ENCODE measurements around the gene F10.

Gene F10

DNA sequence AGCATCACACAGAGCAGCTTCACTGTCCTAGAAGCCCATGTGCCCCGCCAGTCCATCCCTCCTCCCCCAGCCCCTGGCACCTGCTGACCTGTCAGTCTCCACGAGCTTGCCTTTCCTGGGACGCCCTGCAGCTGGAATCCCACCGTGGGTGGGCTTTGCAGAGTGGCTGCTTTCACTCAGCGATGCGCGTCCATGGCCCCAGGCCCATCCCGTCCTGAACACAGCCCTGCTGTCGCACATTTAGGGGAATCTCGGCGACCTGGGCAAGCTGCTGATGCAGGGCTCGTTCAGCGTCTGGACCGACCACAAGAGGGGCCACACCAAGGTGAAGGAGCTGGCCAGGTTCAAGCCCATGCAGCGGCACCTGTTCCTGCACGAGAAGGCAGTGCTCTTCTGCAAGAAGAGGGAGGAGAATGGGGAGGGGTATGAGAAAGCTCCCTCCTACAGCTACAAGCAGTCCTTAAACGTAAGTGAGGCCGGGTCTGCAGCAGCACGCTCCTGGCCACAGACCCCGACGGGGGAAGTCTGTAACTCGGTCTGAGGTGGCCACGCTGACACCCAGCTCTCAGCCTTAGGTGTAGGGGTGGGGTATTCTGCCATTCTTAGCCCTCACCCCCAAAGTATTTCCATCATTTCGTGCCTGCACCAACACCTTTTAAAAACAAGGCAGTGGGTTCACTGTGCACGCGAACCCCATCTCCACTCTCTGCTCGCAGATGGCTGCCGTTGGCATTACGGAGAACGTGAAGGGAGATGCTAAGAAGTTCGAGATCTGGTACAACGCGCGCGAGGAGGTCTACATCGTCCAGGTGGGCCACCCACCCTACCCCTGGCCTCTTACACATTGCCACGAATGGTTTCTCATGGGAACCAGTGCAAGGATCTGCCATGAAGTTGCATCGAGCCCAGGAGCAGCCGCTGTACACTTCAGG lies 35.3 kb upstream of the F10 start:
- no peak for DNase-seq (ENCODE audit: low read depth, low spot score)

DNA sequence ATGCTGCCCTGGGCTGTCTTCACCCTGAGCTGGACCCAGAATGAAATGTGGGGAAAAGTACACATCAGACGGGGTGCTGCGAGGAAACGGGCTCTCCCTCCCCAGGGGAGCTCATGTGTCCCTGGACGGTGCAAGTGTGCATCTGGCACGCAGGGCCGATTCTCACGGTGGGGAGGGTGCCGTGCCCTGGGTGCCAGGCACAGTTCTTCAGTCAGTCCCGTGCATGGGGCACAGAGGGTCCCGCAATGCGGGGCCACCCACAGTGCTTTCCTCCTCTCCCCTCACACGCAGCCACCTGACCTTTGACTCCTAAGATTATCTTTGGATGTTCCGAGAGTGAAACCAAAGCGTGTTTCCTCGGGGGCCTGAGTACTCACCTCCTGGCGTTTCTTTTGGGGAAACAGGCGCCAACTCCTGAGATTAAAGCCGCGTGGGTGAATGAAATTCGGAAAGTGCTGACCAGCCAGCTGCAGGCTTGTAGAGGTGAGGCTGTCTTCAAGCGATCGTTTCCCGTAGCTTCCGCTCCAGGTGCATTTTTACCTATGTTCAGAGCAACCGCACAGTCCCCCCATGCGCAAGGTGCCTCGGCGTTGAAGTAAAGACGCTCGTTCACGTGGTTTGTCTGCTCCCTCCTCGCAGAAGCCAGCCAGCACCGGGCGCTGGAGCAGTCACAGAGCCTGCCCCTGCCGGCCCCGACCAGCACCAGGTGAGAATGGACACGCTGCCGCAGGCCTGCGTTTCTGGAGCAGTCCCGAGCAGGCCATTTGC lies 34.5 kb upstream of the F10 start:
- DNase-seq (ENCODE audit: low read depth, low spot score) = no peak

DNA sequence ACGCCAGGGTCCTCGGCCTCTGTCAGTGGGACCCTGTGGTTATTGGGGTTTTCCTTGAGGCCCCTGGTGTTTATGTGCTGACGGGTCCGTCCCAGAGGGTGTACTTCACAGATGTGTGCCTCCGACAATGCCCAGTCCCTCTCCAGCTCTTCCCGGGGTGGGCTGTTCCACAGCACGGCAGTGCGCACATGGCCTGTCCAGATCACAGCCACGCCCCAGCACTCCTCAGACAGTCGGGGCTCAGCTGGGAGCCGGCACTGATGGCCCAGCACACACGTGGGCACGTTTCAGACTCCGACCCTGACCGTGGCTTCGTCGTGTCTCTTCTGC lies 33.9 kb upstream of the F10 start:
- no peak for DNase-seq (ENCODE audit: low read depth, low spot score)

DNA sequence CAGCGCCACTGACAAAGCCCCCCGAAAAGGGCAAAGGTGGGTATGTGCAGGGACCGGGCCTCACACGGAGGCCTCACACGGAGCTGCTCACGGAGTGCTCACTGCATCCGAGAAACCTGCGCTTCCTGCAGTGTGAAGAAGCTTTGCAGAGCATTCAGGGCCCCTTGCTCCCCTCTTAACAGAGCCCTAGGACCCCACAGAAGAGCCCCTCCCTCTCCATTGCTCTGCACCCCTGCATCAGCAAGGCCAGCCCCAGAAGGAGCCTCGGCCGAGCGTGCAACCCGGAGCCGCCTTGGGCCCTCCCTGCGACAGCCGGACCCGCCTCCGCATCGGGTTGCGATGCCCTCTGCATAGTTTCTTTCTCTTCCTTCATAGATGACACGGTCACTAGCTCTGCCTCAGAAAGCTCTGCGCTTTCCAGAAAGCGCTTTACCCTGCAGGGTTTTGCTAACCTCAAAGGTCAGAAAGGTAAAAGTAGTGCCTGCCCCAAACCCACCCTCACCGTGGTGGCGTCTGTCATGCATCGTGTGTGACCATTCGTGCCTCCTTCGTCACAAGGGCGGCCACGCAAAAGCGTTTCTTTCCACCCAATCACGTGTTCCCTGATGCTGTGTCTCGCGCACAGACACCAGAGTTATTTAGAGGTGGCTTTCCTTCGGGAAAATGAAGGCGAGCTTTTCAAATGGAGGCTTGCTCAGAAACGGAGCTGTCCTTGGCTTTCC lies 32.7 kb upstream of the F10 start:
- DNase-seq (ENCODE audit: low read depth, low spot score) = no peak

DNA sequence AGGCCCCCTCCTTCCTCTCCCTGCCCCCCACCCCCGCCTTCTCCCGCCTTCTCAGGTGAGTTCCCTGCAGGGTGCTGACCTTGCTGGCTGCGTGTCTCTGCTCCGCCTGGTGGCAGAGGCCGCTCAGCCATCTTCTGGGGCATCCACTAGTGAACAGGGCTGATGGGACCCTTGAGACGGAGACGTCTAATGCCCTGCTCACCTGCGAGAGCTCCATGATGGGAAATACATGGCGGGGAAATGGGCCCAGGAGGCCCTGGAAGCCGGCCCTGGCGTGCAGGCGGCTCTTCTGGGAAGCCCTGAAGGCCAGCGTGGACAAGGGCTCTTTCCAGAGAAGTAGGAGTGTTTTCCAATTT lies 32.2 kb upstream of the F10 start:
- no peak for DNase-seq (ENCODE audit: low read depth, low spot score)

DNA sequence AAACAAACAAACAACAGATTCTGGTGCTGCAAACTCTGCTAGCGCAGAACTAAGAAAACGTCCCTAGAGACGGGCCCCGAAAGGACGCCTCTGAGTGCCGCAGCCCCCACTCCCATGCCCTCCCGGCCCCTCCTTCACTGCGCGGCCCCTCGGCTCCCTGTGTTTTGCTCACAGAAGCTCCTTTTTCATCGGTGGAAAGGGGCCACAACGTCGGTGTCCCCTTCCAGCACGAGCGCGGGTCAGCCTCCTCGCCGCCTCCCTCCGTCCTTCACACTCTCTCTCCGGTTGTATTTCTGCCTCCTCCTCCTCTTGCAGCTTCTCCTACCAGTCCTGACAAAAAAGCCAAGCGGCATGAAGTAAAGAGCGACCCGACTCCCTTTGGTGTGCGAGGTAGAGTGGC lies 31.8 kb upstream of the F10 start:
- no peak for DNase-seq (ENCODE audit: low read depth, low spot score)

DNA sequence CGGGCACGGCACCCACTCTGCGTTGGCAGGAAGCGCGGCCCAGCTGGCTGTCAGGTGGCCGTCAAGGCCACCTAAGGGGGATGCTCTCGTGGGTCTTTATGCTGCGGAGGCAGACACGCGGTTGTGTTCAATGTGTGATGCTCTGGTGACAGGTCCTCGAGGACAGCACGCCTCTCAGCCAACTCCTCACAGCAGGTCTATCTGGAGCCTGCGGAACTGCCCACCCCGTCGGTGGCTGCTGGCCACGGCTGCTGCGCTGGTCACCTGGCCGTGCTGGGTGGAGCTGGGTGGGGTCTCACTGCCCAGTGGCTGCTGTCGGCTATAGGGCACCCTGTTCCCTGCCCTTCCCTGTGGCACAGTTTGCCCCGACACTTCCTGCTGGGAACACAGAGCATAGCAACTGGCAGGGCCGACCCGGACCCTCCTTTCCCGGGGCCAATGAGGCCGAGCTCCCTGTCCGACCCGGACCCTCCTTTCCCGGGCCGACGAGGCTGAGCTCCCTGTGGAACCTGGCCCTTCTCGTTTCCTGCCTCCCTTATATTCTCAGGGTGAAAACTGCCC lies 31.3 kb upstream of the F10 start:
- no peak for DNase-seq (ENCODE audit: low read depth, low spot score)

DNA sequence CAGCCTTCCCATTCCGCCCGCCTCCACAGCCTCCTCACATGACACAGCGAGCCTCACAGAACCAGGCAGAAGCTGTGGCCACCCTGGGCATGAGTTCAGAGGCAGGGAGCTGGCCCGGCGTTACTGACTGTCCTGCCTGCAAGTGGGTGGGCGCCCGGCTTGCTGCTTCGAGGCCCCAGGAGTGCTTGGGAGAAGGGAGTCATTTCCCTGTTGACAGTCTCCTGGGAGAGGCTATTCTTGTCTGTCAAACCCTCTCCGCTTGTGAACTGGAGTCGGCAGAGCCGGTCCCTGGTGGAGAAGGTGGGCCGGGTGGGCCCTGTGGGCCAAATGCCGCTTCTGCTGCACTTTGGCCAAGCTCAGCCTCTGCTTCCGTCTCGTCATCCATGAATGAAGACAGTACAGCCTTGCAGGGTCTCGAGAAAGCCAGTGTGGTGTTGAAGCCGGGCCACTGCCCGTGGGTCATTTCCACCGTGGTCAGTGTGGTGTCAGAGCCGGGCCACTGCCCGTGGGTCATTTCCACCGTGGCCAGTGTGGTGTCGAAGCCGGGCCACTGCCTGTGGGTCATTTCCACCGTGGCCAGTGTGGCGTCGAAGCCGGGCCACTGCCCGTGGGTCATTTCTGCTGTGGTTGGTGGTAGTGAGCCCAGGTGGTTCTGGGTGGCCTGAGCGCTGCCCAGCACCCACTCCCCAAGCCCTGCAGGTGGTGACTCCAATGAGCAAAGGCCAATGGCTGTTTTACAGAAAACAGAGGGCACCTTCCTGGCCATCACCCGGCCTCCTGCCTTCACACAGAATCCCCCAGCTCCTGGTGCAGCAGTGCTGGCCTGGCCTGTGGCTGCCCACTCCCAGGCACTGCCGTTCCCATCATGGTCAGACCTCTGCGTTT lies 30.5 kb upstream of the F10 start:
- DNase-seq (ENCODE audit: low read depth, low spot score) = no peak

DNA sequence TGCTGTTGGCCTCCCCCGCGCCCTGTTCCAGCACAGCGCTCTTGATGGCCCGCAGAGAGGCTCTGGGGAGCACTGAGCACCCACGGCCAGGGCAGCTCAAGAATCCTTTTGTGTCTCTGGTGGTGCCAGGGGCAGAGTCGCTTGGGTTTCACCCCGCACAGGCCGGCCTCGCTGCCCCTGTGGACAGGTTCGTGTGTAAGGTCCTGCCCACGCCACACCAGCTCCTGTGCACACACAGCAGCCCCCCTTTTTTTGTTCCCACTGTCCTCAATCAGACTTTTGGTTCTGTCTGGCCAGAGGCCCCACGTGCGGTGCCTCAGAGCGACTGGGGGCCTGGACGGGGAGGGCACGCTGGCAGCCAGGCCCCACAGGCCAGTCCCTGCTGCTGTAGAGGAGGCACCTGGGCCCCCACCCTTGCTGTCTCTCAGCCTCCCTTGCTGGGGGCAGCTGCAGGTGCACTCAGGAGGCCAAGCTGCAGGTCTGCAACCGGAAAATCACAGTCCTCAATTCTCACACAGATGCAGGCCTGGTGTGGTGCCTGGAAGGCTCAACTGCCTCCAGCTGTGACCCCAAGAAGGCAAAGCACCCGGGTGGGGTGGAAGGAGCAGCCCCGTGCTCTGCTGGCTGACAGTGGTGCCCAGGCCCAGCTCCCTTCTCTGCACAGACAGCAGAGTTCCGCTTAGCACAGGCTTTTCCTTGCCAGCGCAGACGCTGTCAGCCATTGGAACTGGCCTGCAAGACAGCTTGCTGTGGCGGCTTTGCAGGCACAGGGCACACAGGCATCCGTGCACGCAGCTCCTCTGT lies 29.6 kb upstream of the F10 start:
- no peak for DNase-seq (ENCODE audit: low read depth, low spot score)

DNA sequence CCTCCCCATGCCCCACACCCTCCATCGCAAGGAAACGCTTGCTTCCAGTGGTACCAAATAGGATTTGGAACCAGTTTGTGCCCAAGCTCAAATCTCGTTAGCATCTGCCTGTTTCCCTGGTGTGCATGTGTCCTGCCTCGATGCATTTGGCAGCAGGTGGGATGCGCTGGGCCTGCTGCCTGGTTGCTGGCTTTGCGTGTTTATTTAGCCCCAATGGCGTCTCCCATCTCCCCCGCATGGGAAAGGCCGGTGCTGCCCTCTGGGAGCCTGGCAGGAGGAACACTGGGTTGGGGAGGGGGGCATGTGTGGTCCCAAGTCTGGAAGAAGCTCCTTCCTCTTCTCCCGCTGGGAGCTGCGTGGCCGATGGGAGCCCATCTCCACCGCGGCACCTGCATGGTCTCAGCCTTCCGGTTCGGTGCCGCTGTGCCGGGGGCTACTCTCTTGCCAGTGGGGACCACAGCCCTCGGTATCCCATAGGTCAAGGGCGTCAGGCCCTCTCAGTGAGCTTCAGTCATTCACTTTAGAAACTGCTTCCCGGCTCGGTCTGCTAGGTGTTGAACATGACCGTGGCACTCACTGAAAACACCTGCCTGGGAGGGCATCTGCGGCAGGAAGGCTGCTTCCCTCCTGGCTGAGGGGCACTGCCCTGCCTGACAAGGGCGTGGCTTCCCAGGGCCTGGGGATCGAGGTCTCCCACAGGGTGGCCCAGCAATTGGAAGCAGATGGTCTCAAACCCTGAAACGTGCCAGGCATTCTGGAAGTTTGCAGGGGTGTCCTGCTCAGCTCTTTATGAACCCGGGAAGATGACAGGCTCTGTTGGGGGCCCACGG lies 28.8 kb upstream of the F10 start:
- no peak for DNase-seq (ENCODE audit: low read depth, low spot score)

DNA sequence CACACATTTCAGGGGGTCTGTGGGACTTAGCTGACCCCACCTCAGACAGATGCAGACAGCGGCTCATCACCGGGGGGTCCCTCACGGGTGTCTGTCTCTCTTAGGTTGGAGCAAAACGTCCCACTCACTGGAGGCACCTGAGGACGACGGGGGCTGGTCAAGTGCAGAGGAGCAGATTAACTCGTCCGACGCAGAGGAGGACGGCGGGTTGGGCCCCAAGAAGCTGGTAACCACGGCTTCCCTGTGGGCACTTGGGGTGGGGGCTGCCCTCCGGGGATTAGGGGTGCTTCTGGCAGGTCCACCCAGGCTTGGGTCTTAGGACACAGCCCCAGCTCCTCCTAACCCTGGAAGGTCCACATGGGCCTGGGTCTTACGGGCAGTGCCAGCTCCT lies 28.2 kb upstream of the F10 start:
- no peak for DNase-seq (ENCODE audit: low read depth, low spot score)

DNA sequence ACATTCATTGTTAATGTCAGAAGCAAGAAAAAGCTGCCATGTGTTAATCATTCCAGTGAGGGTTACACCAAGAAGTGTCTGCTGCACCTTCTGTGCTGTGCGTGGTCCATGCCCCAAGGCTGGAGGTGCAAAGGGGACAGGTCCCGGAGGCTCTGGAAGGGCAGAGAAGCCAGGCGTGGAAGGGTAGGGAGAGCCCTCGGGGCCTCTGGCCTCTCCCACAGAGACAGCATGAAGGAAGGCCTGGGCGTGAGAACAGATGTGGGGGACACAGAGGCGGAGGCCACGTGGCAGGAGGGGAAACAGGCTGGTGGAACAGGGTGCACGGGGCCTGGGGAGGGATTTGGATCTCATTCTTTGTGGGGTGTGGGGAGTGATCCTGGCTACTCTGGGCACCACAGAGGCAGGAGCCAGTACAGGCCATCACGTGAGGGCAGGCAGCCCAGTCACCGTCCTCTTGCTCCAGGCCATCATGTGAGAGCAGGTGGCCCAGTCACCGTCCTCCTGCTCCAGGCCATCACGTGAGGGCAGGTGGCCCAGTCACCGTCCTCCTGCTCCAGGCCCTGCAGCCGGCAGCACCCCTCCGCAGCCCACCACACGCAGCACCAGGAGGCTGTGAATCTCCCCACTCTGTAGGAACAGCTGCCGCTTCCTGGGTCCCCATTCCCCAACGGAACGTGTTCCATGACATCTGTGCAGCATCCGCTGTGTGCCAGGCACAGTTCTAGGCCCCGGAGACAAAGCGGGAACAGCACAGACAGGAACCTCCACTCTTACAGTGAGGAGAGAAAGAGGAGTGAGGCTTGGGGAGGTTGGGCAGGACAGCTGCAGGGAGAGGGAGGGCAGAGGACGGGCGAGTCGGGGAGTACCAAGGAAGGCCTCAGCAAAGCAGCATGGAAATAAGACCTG lies 27.2 kb upstream of the F10 start:
- DNase-seq (ENCODE audit: low read depth, low spot score) = no peak

DNA sequence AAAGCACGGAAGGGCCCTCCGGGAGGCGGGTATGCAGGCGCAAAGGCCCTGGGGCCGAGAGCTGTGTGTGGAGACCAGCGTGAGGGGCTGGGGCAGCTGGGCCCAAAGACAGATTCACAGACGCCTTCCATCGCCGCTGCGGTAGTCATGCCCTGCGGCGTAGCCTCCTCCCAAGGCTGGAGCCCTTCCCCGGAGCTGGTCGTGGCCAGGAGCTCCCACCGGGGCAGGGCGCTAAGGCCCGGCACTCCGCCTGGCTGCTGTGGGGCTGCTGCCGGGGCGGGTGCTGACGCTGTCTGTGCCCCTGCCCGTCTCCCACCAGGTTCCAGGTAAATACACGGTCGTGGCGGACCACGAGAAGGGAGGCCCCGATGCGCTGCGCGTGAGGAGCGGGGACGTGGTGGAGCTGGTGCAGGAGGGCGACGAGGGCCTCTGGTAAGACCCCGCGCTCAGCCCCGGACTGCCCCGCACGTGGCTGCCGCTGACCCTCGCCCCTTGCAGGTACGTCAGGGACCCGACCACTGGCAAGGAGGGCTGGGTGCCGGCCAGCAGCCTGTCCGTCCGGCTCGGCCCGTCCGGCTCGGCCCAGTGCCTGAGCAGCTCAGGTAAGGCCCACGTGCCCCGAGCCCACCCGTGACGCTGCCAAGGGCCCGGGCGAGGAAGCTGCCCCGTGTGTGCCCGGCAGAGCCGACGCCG lies 26.4 kb upstream of the F10 start:
- no peak for DNase-seq (ENCODE audit: low read depth, low spot score)

DNA sequence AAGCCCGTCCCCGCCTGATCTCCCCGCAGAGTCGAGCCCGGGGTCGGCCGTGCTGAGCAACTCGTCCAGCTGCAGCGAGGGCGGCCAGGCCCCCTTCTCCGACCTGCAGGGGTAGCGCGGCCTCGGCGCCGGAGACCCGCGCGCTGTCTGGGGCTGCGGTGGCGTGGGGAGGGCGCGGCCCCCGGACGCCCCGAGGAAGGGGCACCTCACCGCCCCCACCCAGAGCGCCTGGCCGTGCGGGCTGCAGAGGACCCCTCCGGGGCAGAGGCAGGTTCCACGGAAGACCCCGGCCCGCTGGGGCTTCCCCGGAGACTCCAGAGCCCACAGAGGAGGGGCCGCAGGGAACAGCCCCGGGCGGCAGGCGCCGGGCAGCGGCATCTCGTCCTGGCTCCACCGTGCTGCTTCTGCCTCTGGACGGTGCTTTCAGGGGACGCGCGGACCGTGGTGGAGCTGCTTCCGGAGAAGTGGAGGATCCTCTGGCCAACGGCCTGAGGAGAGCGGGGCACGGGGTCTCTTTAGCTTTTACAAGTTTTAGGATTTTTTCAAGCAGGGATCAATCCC lies 25.8 kb upstream of the F10 start:
- no peak for DNase-seq (ENCODE audit: low read depth, low spot score)

DNA sequence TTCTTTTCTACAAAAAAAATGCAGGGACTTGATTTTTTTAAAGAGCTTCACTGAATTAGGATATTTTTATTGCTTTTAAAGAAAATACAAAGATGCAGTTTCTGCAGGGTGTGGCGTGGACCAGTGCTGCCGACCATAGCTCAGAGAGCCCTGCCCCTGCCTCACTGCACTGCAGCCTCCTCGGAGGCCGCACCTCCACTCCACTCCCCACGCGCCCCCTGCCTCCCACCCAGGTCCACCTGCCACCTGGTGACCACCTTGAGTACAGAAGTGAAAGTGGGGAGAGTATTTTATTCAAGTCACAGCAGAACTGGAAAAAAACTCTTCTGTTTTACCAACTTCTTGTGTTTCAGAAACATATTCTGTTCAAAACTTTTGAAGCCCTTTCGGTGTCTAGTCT lies 24.9 kb upstream of the F10 start:
- DNase-seq (ENCODE audit: low read depth, low spot score) = no peak

DNA sequence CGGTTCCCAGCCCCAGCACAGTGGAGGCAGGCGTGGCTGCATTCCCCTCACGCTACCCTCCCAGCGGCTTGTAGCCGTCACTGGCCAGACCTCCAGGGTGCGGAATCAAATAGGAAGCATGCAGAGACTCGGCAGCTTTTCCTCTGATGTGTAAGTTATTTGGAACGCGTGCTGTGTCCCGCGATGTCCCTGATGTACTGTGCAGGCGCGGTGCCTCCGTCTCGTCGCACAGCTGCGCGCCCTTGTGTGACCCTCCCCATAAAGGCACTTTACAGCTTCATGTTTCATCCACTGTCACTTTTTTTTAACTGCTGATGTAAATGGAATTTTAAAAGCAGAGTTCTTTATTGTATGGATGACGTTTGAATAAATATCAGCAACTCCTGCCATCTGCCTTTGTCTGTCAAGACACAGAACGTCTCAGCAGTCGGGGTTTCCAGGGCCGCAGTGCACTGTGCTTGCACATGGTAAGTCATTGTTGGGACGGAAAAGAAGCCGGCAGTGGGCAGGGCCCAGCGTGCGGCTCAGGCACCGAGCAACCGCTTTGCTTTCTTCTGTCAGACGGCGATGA lies 24.4 kb upstream of the F10 start:
- DNase-seq (ENCODE audit: low read depth, low spot score) = no peak

DNA sequence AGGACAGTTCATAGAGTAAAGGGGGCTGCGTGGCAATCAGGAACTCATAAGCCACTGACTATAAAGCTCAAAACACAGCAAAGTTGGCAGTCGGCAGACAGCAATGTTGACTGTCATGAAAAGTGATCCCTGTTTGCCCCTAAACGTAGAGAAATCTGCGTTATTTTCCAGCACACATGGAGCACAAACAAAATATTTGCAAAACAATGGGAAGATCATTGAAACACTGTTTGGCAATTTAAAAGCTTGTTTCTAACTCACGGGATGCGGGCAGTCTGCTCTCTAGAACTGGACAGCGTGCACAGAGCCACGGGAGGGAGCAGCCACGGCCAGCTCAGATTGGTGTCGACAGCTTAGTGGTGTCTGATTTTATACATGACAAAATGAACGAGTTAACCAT lies 23.5 kb upstream of the F10 start:
- no peak for DNase-seq (ENCODE audit: low read depth, low spot score)

Data from activated naive CD8-positive, alpha-beta T cell treated with anti-CD3 and anti-CD28 coated beads, Interleukin-2, amount 50 U/mL, for 16 hours (primary cell).